Coronary artery (tissue), 2 donors: ENCODE measurements around the gene JAZF1.

Experiments
- DNase-seq: peaks from one replicate; pipeline ENCODE4 v3.0.0-alpha.2; 2017; ENCODE audit warnings: low spot score
- H3K27ac ChIP-seq, 2 donors: fragments of 200-600 bp; sonication (generic); one replicate each; pipeline ENCODE4 v1.5.1; 2016 to 2019
- H3K4me3 ChIP-seq: fragments of 200-600 bp; sonication (generic); 2 replicates; pipeline ENCODE4 v1.5.1; 2016; ENCODE audit warnings: mild to moderate bottlenecking, moderate library complexity
- CTCF ChIP-seq: fragments of 200-600 bp; sonication (generic); IDR thresholded peaks from one replicate; pipeline ENCODE4 v1.5.1; 2019; ENCODE audit warnings: antibody characterized with exemption

Gene JAZF1

GRCh38 chr7:27822245-27822644, 358.4 kb downstream of the JAZF1 start:
- DNase-seq: no peak
- Histone ChIP-seq H3K27ac (no peak overlapping the region), H3K4me3 (no peak overlapping the region)
- TF ChIP-seq CTCF: no peak

GRCh38 chr7:27812706-27813105, 367.9 kb downstream of the JAZF1 start:
- DNase-seq: no peak
- no peak for TF ChIP-seq CTCF
- Histone ChIP-seq H3K27ac (no peak overlapping the region), H3K4me3 (no peak overlapping the region)

- H3K4me3 ChIP-seq: no peak overlapping the region
- DNase-seq: no peak
- no peak overlapping the region for H3K27ac ChIP-seq
- no peak for TF ChIP-seq CTCF
Observed at GRCh38 chr7:27810186-27810585, 370.4 kb downstream of the JAZF1 start.

- no peak for TF ChIP-seq CTCF
- DNase-seq: no peak
Observed at GRCh38 chr7:27808626-27809025, 372.0 kb downstream of the JAZF1 start.

GRCh38 chr7:27804139-27804538, 376.5 kb downstream of the JAZF1 start:
- no peak for TF ChIP-seq CTCF
- no peak for DNase-seq
- Histone ChIP-seq H3K27ac (no peak overlapping the region), H3K4me3 (no peak overlapping the region)

More at GRCh38 chr7:27808626-27809025, 372.0 kb downstream of the JAZF1 start:
- no peak overlapping the region for H3K4me3 ChIP-seq
- peak overlapping the region; percentile 0 to 40 for H3K27ac ChIP-seq

GRCh38 chr7:27802999-27803398, 377.6 kb downstream of the JAZF1 start:
- TF ChIP-seq CTCF: no peak
- no peak overlapping the region for H3K27ac ChIP-seq
- DNase-seq: no peak
- H3K4me3 ChIP-seq: no peak overlapping the region

GRCh38 chr7:27799212-27799611, 381.4 kb downstream of the JAZF1 start:
- DNase-seq: no peak
- no peak overlapping the region for H3K27ac ChIP-seq
- no peak for TF ChIP-seq CTCF
- H3K4me3 ChIP-seq: no peak overlapping the region
